ENCODE results near the gene RPL39L. TPM values are rescaled to one million over a fixed set of nuclear protein-coding genes. Genes with fewer than 3 reads are reported as not detected.
A peak's percentile ranks its signal among the peaks of the same experiment; 100 is the strongest.

RPL39L gene
- total RNA-seq, 6 donors from 2014 or later = 1.6 to 8.2 (median 4.8) TPM

GRCh38 chr3:187132666-187133065 lies 6.6 kb downstream of the RPL39L start:
- H3K27ac ChIP-seq = no peak overlapping the region
- no peaks in the 10 kb centered on the region for H3K9me3 ChIP-seq
- ATAC-seq (ENCODE audit: low FRiP score in 2 of 2) (no peak), DNase-seq (no peak)
- peaks cover 0 to 6% (median 0%) of the 10 kb centered on the region in 4 donors for H3K4me1 ChIP-seq
- H3K4me3 ChIP-seq = no peak overlapping the region
- TF ChIP-seq CTCF (IDR thresholded peaks at IDR 0.05) (no peak), EP300 (IDR thresholded peaks at IDR 0.05) (no peak)
- no peaks in the 10 kb centered on the region for H3K27me3 ChIP-seq
- H3K36me3 ChIP-seq = no peaks in the 10 kb centered on the region
- WGBS, 2 donors = 70 to 85% methylated on average over 2 of the region's 2 CpGs

DNA sequence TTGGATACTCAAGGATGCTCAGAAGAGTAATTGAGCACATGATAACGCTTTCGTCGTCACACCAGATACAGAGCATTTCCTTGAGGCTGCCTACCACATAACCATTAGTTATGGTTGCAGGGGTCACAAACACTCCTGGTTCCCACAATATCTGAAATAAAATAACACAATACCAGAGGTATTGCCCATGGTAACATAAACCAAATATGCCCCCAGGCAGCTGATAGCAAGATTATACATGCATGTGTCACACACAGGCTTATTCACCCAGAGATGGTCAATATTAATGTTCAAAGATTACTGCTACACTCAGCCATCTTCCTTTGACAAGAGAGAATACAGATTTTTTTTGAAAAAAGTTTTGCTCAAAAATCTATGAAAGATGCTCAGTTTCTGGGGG lies 7.3 kb downstream of the RPL39L start:
- Histone ChIP-seq H3K4me3 (no peak overlapping the region), H3K4me1 (peaks cover 0 to 6% (median 0%) of the 10 kb centered on the region in 4 donors)

GRCh38 chr3:187130346-187131066 lies 8.8 kb downstream of the RPL39L start:
- Histone ChIP-seq H3K36me3 (no peaks in the 10 kb centered on the region), H3K27ac (peak overlapping the region; percentile 29 to 77 (median 66)), H3K4me1 (peaks cover 0 to 6% (median 0%) of the 10 kb centered on the region in 4 donors), H3K9me3 (no peaks in the 10 kb centered on the region), H3K4me3 (no peak overlapping the region), H3K27me3 (no peaks in the 10 kb centered on the region)
- peak; percentile 61 to 77 for ATAC-seq (ENCODE audit: low FRiP score in 2 of 2)
- WGBS, 2 donors = 66 to 70% methylated on average over 5 of the region's 5 CpGs
- no peak for DNase-seq
- TF ChIP-seq CTCF (IDR thresholded peaks at IDR 0.05) (no peak), POLR2AphosphoS5 (IDR thresholded peaks at IDR 0.05) (no peak), EP300 (IDR thresholded peaks at IDR 0.05) (peak in 1 of 4 donors; percentile 34)

More for the DNA sequence above, 7.3 kb downstream of the RPL39L start:
- Histone ChIP-seq H3K36me3 (no peaks in the 10 kb centered on the region), H3K9me3 (no peaks in the 10 kb centered on the region), H3K27me3 (no peaks in the 10 kb centered on the region), H3K27ac (no peak overlapping the region)
- WGBS, 2 donors = 92 to 93% methylated on average over 3 of the region's 3 CpGs
- no peak for ATAC-seq (ENCODE audit: low FRiP score in 2 of 2)
- no peak for TF ChIP-seq CTCF (IDR thresholded peaks at IDR 0.05)
- no peak for DNase-seq

DNA sequence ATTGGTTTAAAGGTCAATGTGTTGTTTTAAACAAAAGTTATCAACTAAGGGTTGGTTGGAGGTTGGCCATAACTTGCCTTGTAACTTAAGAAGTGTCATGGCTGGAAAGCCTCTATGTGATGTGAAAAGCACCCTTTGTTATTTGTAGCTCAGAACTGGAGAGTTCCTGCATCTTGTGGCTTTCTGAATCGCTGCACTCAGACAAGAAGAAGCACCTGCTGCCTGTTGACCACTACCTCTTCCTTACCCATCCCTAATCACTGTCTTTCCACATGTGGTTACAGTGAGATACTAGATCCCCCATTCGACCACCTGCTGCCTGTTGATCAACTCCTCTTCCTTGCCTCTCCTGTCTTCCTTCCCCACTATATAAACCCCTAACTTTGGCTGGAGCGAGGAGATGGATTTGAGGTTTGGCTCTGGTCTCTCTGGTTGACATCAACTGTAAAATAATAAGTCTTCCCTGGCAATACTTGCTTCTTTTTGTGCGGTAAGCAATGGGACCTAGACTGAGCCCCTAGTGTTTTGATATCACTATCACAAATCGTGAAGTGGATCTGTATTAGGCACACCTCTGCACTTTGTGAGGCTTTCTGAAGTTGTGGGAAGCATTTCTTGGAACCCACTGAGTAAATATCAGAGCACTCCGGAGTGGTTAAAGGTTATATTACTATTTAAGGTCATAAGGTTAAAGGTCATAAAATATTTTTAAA lies 13.8 kb downstream of the RPL39L start:
- no peaks in the 10 kb centered on the region for H3K36me3 ChIP-seq
- no peak for TF ChIP-seq POLR2AphosphoS5 (IDR thresholded peaks at IDR 0.05)
- no peak for TF ChIP-seq CTCF (IDR thresholded peaks at IDR 0.05)
- TF ChIP-seq POLR2A (IDR thresholded peaks at IDR 0.05) = no peak
- TF ChIP-seq EP300 (IDR thresholded peaks at IDR 0.05) = no peak

More for the DNA sequence above, 13.8 kb downstream of the RPL39L start:
- ATAC-seq (ENCODE audit: low FRiP score in 2 of 2) (no peak), DNase-seq (no peak)
- no peaks in the 10 kb centered on the region for H3K4me1 ChIP-seq
- no peaks in the 10 kb centered on the region for H3K9me3 ChIP-seq
- no peak overlapping the region for H3K27ac ChIP-seq
- H3K27me3 ChIP-seq = no peaks in the 10 kb centered on the region
- 76 to 86% methylated on average over 6 of the region's 6 CpGs for WGBS, 2 donors
- H3K4me3 ChIP-seq = no peak overlapping the region

Data from upper lobe of left lung (tissue), 6 donors.